WTC11 (cell line): ENCODE results near the gene UGT1A9. TPM values are rescaled to one million over a fixed set of nuclear protein-coding genes. Genes with fewer than 3 reads are reported as not detected.

Source experiments
- ATAC-seq: fragments of 200-7000 bp; cut with Tn5 transposase; 2 replicates; pipeline ENCODE4 v1.10.0; 2021; ENCODE audit warnings: mild to moderate bottlenecking, moderate library complexity
- CTCF ChIA-PET: fragments of 300-600 bp; sonication (Branson Sonifier 250); formaldehyde crosslinking; loops from one replicate; lab custom pipeline; 2021; ENCODE audit warnings: antibody characterized with exemption; lab: Charles Lee
- POLR2A ChIA-PET: fragments of 350-600 bp; sonication (Branson Sonifier 250); formaldehyde crosslinking; loops from one replicate; lab custom pipeline; 2021; ENCODE audit warnings: antibody characterized with exemption; lab: Charles Lee
- DNase-seq: peaks from one replicate; pipeline ENCODE4 v3.0.0; 2021; ENCODE audit warnings: low spot score
- H3K27ac Mint-ChIP-seq: 2 replicates; pipeline ENCODE4 v1.8.0; 2021; ENCODE audit warnings: mixed read lengths
- H3K27me3 Mint-ChIP-seq: 2 replicates; pipeline ENCODE4 v1.8.0; 2021; ENCODE audit warnings: low read depth, mild to moderate bottlenecking, moderate library complexity, mixed read lengths
- H3K36me3 Mint-ChIP-seq: 2 replicates; pipeline ENCODE4 v1.8.0; 2021; ENCODE audit warnings: mixed read lengths
- H3K4me1 Mint-ChIP-seq: 2 replicates; pipeline ENCODE4 v1.8.0; 2022; ENCODE audit warnings: mixed read lengths
- H3K4me3 Mint-ChIP-seq: 2 replicates; pipeline ENCODE4 v1.8.0; 2021; ENCODE audit warnings: mild to moderate bottlenecking, moderate library complexity, mixed read lengths
- H3K9me3 Mint-ChIP-seq: 2 replicates; pipeline ENCODE4 v1.8.0; 2021; ENCODE audit warnings: mixed read lengths
- AFF4 ChIP-seq: sonication (generic); formaldehyde crosslinking; IDR thresholded peaks from 2 replicates; pipeline ENCODE4 v1.8.1; 2023; ENCODE audit warnings: mild to moderate bottlenecking, missing genetic modification reagents, borderline replicate concordance
- ATF1 ChIP-seq: sonication (generic); formaldehyde crosslinking; IDR thresholded peaks from 2 replicates; pipeline ENCODE4 v1.8.1; 2023; ENCODE audit warnings: mild to moderate bottlenecking, moderate library complexity, missing genetic modification reagents
- CBFB ChIP-seq: sonication (generic); formaldehyde crosslinking; IDR thresholded peaks from 2 replicates; pipeline ENCODE4 v1.8.1; 2022; ENCODE audit warnings: mild to moderate bottlenecking, low read depth, missing genetic modification reagents
- CDX4 ChIP-seq: fragments of 250-450 bp; sonication (Bioruptor Pico); IDR thresholded peaks from 2 replicates; pipeline ENCODE4 v1.9.0; 2021; ENCODE audit warnings: moderate library complexity, mild to moderate bottlenecking, inconsistent platforms, borderline replicate concordance
- CREM ChIP-seq: sonication (generic); formaldehyde crosslinking; IDR thresholded peaks from 2 replicates; pipeline ENCODE4 v1.8.1; 2022; ENCODE audit warnings: mild to moderate bottlenecking, missing genetic modification reagents, moderate library complexity
- E2F4 ChIP-seq: sonication (generic); formaldehyde crosslinking; IDR thresholded peaks from 2 replicates; pipeline ENCODE4 v1.8.1; 2022; ENCODE audit warnings: low read depth, mild to moderate bottlenecking, moderate library complexity, missing genetic modification reagents, borderline replicate concordance
- ETV6 ChIP-seq: sonication (generic); formaldehyde crosslinking; IDR thresholded peaks from 2 replicates; pipeline ENCODE4 v1.8.1; 2022; ENCODE audit warnings: mild to moderate bottlenecking, missing genetic modification reagents
- FOXP1 ChIP-seq: sonication (generic); formaldehyde crosslinking; IDR thresholded peaks from 2 replicates; pipeline ENCODE4 v1.8.0; 2022; ENCODE audit warnings: missing genetic modification reagents, mild to moderate bottlenecking, moderate library complexity, borderline replicate concordance
- HMGA2 ChIP-seq: fragments of 250-450 bp; sonication (Bioruptor Pico); IDR thresholded peaks from 2 replicates; pipeline ENCODE4 v1.4.0; 2021; ENCODE audit warnings: mild to moderate bottlenecking, moderate library complexity
- KAT7 ChIP-seq: sonication (generic); formaldehyde crosslinking; IDR thresholded peaks from 2 replicates; pipeline ENCODE4 v1.8.1; 2023; ENCODE audit warnings: missing genetic modification reagents, mild to moderate bottlenecking, borderline replicate concordance
- MXD4 ChIP-seq: fragments of 250-450 bp; sonication (Bioruptor Pico); IDR thresholded peaks from 2 replicates; pipeline ENCODE4 v1.8.0; 2021; ENCODE audit warnings: mild to moderate bottlenecking, moderate library complexity, borderline replicate concordance
- PREB ChIP-seq: sonication (generic); formaldehyde crosslinking; IDR thresholded peaks from 2 replicates; pipeline ENCODE4 v1.8.1; 2022; ENCODE audit warnings: mild to moderate bottlenecking, missing genetic modification reagents, moderate library complexity, borderline replicate concordance
- RELA ChIP-seq: sonication (generic); formaldehyde crosslinking; IDR thresholded peaks from 2 replicates; pipeline ENCODE4 v1.8.1; 2022; ENCODE audit warnings: missing genetic modification reagents, mild to moderate bottlenecking, borderline replicate concordance
- SMAD4 ChIP-seq: sonication (generic); formaldehyde crosslinking; IDR thresholded peaks from 2 replicates; pipeline ENCODE4 v1.8.0; 2022; ENCODE audit warnings: mild to moderate bottlenecking, missing genetic modification reagents
- SOX15 ChIP-seq: fragments of 250-450 bp; sonication (Bioruptor Pico); IDR thresholded peaks from 2 replicates; pipeline ENCODE4 v1.9.0; 2021; ENCODE audit warnings: mild to moderate bottlenecking
- TCF7 ChIP-seq: sonication (generic); formaldehyde crosslinking; IDR thresholded peaks from 2 replicates; pipeline ENCODE4 v1.8.0; 2022; ENCODE audit warnings: mild to moderate bottlenecking, low read depth, missing genetic modification reagents, moderate library complexity
- TEAD4 ChIP-seq: sonication (generic); formaldehyde crosslinking; IDR thresholded peaks from 2 replicates; pipeline ENCODE4 v1.8.0; 2022; ENCODE audit warnings: mild to moderate bottlenecking, missing genetic modification reagents
- ZBTB21 ChIP-seq: sonication (generic); formaldehyde crosslinking; IDR thresholded peaks from 2 replicates; pipeline ENCODE4 v1.8.1; 2023; ENCODE audit warnings: mild to moderate bottlenecking, missing genetic modification reagents, borderline replicate concordance
- ZNF416 ChIP-seq: fragments of 250-450 bp; sonication (Bioruptor Pico); IDR thresholded peaks from 2 replicates; pipeline ENCODE4 v1.9.0; 2021; ENCODE audit warnings: mild to moderate bottlenecking, inconsistent platforms
- ZNF512 ChIP-seq: sonication (generic); formaldehyde crosslinking; IDR thresholded peaks from 2 replicates; pipeline ENCODE4 v1.8.1; 2022; ENCODE audit warnings: missing genetic modification reagents, borderline replicate concordance
- total RNA-seq: library from RNA; stranded (reverse); gene quantifications from 3 replicates; pipeline ENCODE4 v1.2.3, GENCODE V29; 2021
- TF ChIP-seq, protein P1 (sequence below): sonication (generic); formaldehyde crosslinking; IDR thresholded peaks from 2 replicates; pipeline ENCODE4 v1.8.0; 2022; ENCODE audit warnings: missing genetic modification reagents

The UGT1A9 gene
- total RNA-seq, 1 experiment from 2014 or later, result not detected

DNA sequence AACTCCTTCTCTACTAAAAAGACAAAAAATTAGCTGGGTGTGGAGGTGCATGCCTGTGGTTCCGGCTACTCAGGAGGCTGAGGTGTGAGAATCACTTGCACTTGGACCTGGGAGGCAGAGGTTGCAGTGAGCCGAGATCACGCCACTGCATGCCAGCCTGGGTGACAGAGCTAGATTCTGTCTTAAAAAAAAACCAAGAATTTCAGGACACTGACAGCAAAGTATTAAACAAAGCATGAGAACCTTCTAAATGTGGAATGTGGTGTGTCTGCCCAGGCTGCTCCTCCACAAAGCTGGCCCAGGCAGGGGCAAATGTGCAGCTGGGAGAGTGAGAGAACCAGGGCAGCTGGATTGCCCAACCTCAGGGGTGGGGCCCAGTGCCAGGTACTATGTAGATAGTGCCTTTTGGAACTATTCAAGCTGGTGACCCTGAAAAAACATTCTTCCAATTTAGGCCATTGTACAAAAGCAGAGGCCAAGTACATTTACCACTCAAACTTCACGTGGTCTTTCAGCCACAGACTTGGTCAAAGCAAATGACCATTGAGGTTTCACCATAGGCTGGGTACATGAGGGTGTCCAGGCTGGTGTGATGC is 34.3 kb downstream of the UGT1A9 start:
- Mint-ChIP-seq H3K27ac (no peak overlapping the region), H3K4me3 (no peak overlapping the region), H3K4me1 (0 out of 2 replicates have a peak, but pooled peaks cover under 1% of the 10 kb centered on the region), H3K27me3 (no peaks in the 10 kb centered on the region; the same call in 1 of the 2 replicates), H3K36me3 (no peaks in the 10 kb centered on the region), H3K9me3 (no peaks in the 10 kb centered on the region; the same call in 1 of the 2 replicates)
- ATAC-seq, result no peak
- ChIA-PET CTCF (no interaction called here), POLR2A (no interaction called here)
- TF ChIP-seq RELA (CRISPR knock-in tag) (no peak), CREM (CRISPR knock-in tag) (no peak), PREB (CRISPR knock-in tag) (no peak), E2F4 (CRISPR knock-in tag) (no peak), CDX4 (CRISPR knock-in tag) (no peak), SOX15 (CRISPR knock-in tag) (no peak), SMAD4 (CRISPR knock-in tag) (no peak)
- DNase-seq, result no peak

GRCh38 chr2:233706720-233707119 is 35.0 kb downstream of the UGT1A9 start:
- Mint-ChIP-seq H3K4me3 (no peak overlapping the region), H3K36me3 (no peaks in the 10 kb centered on the region), H3K9me3 (no peaks in the 10 kb centered on the region; the same call in 1 of the 2 replicates), H3K27me3 (no peaks in the 10 kb centered on the region; the same call in 1 of the 2 replicates), H3K4me1 (peaks cover 4% of the 10 kb centered on the region; the same call in 1 of the 2 replicates), H3K27ac (no peak overlapping the region)
- CTCF ChIA-PET, result no interaction called here
- no peak for ATAC-seq
- TF ChIP-seq CDX4 (CRISPR knock-in tag) (no peak), ZBTB21 (CRISPR knock-in tag) (no peak), ZNF416 (CRISPR knock-in tag) (no peak), FOXP1 (CRISPR knock-in tag) (no peak), MXD4 (no peak), TEAD4 (CRISPR knock-in tag) (no peak), CBFB (no peak), HMGA2 (CRISPR knock-in tag) (no peak), KAT7 (no peak), ETV6 (CRISPR knock-in tag) (no peak), TCF7 (CRISPR knock-in tag) (no peak), ZNF512 (no peak), AFF4 (CRISPR knock-in tag) (no peak), ATF1 (no peak)
- TF ChIP-seq, protein P1, sequence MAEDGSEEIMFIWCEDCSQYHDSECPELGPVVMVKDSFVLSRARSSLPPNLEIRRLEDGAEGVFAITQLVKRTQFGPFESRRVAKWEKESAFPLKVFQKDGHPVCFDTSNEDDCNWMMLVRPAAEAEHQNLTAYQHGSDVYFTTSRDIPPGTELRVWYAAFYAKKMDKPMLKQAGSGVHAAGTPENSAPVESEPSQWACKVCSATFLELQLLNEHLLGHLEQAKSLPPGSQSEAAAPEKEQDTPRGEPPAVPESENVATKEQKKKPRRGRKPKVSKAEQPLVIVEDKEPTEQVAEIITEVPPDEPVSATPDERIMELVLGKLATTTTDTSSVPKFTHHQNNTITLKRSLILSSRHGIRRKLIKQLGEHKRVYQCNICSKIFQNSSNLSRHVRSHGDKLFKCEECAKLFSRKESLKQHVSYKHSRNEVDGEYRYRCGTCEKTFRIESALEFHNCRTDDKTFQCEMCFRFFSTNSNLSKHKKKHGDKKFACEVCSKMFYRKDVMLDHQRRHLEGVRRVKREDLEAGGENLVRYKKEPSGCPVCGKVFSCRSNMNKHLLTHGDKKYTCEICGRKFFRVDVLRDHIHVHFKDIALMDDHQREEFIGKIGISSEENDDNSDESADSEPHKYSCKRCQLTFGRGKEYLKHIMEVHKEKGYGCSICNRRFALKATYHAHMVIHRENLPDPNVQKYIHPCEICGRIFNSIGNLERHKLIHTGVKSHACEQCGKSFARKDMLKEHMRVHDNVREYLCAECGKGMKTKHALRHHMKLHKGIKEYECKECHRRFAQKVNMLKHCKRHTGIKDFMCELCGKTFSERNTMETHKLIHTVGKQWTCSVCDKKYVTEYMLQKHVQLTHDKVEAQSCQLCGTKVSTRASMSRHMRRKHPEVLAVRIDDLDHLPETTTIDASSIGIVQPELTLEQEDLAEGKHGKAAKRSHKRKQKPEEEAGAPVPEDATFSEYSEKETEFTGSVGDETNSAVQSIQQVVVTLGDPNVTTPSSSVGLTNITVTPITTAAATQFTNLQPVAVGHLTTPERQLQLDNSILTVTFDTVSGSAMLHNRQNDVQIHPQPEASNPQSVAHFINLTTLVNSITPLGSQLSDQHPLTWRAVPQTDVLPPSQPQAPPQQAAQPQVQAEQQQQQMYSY (CRISPR knock-in tag), result no peak
- POLR2A ChIA-PET, result no interaction called here
- no peak for DNase-seq
